Activated CD8-positive, alpha-beta memory T cell treated with anti-CD3 and anti-CD28 coated beads, Interleukin-2, amount 50 U/mL, for 4 hours (primary cell): Measurements from ENCODE around the gene VSX1.

Experiments used
- DNase-seq: peaks from one replicate; pipeline ENCODE4 v3.0.0-alpha.2; 2020

The VSX1 gene

GRCh38 chr20:25065072-25065624, 16.8 kb downstream of the VSX1 start:
- DNase-seq, result no peak

- DNase-seq, result no peak
Observed at GRCh38 chr20:25064561-25065071, 17.3 kb downstream of the VSX1 start.

DNA sequence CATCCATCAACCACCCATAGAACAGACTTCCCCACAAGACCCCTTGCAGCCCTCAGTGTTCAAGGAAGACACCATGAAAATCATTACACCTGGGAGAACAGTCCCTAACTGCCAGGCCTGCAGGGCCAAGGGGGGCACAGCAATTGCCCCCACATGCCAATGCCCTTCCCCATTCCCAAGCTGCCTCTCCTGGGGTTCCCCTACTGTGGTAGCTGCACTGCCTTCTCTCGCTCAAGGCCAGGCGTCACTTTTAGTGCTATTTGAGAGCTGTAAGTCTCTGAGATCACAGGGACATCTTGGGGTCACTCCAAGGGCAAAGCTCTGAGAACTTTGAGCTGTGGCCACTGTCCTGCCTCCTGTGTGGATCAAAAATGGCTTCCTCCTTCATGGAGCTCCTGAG, 18.0 kb downstream of the VSX1 start:
- no peak for DNase-seq

DNA sequence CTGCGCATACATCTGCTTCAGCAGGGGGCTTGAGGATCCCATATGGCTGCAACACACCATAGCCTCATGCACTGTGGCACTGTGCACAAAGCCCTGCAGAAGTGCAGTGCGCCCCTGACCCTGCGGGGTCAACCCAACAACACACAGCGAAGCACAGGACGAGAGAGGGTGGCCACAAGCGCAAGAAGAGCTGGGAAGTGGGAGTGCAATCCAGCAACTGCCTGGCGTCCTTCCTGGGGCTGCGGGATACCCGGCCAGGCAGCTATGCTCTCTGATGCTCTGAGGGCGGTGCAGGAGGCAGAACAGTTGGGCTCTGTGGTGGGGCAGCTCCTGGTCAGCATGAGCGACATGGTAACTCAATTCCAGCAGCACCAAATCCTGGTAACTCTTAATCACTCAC, 18.4 kb downstream of the VSX1 start:
- no peak for DNase-seq

DNA sequence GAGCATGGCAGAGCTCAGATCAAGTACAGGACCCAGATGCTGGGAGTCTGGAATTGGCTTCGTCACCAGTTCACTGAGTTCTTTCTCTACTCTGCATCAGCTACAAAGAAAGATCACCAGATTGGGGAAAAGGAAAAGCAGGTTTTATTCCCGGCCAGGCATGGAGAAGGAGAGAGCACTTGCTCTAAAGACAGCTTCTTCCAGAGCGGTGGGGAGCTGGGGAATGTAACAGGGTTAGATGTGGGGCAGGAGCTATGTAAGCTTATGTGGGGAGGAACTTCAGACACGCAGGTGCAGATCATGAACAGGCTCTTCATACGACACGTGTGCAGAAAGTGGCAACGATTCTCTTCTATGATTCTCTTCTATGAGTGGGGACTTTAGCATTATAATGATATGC, 19.1 kb downstream of the VSX1 start:
- DNase-seq, result no peak

- DNase-seq, result peak; percentile 3
Observed at GRCh38 chr20:25061821-25062530, 20.0 kb downstream of the VSX1 start.

- no peak for DNase-seq
Observed at GRCh38 chr20:25061103-25061799, 20.7 kb downstream of the VSX1 start.

- DNase-seq, result no peak
Observed at GRCh38 chr20:25059866-25060465, 22.0 kb downstream of the VSX1 start.

DNA sequence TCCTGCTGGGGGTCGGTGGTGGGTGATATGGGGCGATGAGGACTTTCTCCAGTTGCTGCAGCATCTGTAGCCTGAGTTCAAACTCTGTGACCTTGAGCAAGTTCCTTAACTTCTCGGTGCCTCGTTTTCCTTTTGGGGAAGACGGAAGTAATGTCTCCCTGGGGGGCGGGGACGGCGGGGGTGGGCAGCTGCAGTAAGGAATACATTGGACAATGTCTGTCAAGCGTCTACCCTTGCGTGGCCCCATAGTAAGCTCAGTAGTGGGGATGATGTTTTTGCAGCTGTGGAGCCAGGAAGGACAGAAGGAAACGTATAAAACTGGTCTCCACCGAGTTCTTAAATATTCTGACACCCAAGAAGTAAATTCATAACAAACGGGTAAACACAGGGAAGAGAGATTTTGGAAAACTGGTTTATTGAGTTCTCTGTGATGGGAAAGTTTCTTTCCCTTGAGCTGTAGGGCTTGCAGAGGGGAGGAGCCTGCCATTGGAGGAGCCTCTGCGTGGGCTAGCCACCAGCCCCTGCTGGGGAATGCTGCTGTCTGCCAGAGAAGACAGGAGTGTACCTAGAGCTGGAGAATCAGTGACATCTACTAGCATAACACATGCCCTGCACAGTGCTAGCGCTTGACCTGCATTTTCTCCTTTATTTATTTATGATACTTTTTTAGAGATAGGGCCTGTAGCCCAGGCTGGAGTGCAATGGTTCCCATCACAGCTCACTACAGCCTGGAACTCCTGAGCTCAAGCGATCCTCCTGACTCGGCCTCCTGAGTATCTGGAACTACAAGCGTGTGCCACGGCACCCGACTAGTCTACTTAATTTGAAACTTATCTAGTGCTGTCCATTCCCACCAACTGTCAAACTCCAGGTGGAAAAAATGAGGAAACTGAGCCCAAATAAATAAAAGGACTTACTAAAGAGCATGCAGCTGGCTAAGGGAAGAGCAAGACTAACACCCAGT, 22.8 kb downstream of the VSX1 start:
- no peak for DNase-seq

DNA sequence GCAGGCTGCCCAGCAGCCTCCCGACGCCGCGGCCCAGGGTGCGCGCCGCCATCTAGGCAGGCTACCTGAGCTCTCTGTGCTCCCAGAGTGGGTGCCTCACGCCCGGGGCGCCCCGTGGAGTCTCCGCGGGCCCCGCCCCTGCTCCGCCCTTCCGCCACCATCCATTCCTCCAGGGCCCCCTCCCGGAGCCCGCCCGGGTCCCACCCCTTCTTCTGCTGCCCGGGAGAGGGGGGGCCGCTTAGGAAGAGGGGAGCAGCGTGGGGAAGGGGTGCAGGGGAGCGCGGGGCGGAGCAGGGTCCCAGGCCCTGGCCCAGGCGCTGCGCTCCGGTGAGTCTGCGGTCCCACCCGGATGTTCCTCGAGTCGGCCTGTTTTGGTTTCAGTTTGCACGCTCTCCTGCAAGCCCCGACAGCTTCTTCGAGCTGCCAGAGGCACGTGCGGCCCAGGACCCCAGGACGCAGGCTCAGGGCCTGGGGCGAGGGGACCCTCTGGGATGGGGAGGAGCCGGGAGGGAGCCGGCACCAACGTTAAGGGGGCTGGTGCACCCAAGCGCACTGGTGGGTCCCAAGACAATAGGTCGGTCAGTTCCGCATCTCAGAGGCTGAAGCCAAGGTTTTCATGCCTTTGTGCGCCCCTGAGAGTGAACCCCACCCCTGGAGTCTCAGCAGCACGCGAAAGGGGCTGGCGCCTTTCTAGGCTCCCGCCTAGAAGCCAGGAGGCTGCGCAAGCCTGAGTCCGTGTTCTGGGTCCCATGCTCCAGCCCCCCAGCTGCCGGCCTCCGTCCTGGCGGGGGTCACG, 23.7 kb downstream of the VSX1 start, which contains the start of gene ACSS1:
Gene ACSS1 (minus strand): TSS at position 89 of the 796 bp plus-strand sequence. CDS start 37 bp downstream, at position 52.
- DNase-seq, result peak; percentile 71

DNA sequence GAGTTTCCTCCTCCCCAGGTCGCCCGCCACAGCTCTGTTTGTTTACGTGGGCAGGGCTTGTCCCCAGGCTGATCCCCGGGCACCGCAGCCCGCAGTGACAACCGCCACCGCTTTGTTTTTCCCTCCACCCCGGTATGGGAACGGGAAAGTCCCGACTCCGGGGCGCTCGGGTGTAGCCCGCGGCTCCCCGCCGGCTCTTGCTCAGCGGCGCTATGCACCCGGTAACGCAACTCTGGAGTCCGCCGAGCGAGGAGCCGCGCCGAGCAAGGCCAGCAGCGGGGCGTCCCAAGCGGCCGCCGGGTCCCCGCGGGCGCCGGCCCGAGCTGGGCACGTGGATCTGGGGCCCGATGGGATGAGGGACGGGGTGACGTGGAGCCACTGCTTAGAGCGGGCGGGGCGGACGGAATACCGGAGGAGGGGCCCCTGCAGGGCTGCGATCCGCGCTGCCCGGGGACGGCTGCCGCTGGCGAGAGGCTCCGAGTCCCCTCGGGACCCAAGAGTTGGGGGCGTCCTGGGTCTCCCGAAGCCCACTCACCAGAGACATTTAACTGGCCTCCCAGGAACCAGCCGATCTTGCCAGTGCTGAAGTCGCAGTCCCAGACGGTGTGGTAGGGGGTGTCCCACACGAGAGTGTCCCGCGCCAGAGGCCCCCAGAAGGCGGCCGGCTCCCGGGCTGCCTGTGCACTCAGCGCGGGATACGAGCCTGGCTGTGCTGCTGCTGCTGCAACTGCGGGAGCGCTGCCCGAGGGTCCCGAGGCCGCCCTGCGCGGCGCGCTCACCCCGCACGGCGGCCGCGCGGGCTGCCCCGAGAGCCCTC, 24.5 kb downstream of the VSX1 start:
- DNase-seq, result peak; percentile 74

- DNase-seq, result no peak
Observed at GRCh38 chr20:25056690-25057233, 25.2 kb downstream of the VSX1 start.

- DNase-seq, result no peak
Observed at GRCh38 chr20:25055711-25056495, 26.0 kb downstream of the VSX1 start.

GRCh38 chr20:25054995-25055629, 26.8 kb downstream of the VSX1 start:
- DNase-seq, result no peak

- no peak for DNase-seq
Observed at GRCh38 chr20:25054096-25054820, 27.7 kb downstream of the VSX1 start.

- no peak for DNase-seq
Observed at GRCh38 chr20:25053255-25054031, 28.5 kb downstream of the VSX1 start.
